ENCODE measurements around the gene HLA-DQB2.

GRCh38 chr6:32761548-32761947 lies 1.8 kb downstream of the HLA-DQB2 start:
- TF ChIP-seq EZH2 (IDR thresholded peaks at IDR 0.05; ENCODE audit: low read length, missing control alignments) = no peak
- TF ChIP-seq, protein P1, sequence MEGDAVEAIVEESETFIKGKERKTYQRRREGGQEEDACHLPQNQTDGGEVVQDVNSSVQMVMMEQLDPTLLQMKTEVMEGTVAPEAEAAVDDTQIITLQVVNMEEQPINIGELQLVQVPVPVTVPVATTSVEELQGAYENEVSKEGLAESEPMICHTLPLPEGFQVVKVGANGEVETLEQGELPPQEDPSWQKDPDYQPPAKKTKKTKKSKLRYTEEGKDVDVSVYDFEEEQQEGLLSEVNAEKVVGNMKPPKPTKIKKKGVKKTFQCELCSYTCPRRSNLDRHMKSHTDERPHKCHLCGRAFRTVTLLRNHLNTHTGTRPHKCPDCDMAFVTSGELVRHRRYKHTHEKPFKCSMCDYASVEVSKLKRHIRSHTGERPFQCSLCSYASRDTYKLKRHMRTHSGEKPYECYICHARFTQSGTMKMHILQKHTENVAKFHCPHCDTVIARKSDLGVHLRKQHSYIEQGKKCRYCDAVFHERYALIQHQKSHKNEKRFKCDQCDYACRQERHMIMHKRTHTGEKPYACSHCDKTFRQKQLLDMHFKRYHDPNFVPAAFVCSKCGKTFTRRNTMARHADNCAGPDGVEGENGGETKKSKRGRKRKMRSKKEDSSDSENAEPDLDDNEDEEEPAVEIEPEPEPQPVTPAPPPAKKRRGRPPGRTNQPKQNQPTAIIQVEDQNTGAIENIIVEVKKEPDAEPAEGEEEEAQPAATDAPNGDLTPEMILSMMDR (conservative IDR thresholded peaks at IDR 0.05 in 1 of 2, IDR thresholded peaks at IDR 0.05 in 1 of 2; ENCODE audit: low read depth in 1 of 2, low read length in 2 of 2) = no peak
